Forelimb muscle (tissue), 1 donor: Measurements from ENCODE around the gene NLGN2. TPM values are rescaled to one million over a fixed set of nuclear protein-coding genes. Genes with fewer than 3 reads are reported as not detected.

Source experiments
- DNase-seq: peaks from one replicate; pipeline ENCODE4 v3.0.0-alpha.2; 2013; ENCODE audit warnings: low read depth
- polyA plus RNA-seq: library from polyadenylated mRNA; unstranded; fragments of 120-200 nt; gene quantifications from one replicate; pipeline ENCODE4 v1.2.1, GENCODE V29; 2013; ENCODE audit not compliant: insufficient read length

NLGN2 gene
- polyA plus RNA-seq, 1 donor, result 24.5 TPM

- no peak for DNase-seq
Measured at GRCh38 chr17:7413346-7413985, 5.8 kb downstream of the NLGN2 start.

- DNase-seq, result no peak
Measured at GRCh38 chr17:7414837-7415236, 7.2 kb downstream of the NLGN2 start.

GRCh38 chr17:7415784-7416183, 8.1 kb downstream of the NLGN2 start:
- DNase-seq, result no peak

GRCh38 chr17:7416323-7416722, 8.7 kb downstream of the NLGN2 start:
- no peak for DNase-seq

GRCh38 chr17:7417056-7417655, 9.5 kb downstream of the NLGN2 start:
- no peak for DNase-seq

- no peak for DNase-seq
Measured at GRCh38 chr17:7418472-7419152, 11.0 kb downstream of the NLGN2 start.

GRCh38 chr17:7419819-7420610, 12.4 kb downstream of the NLGN2 start, which contains the start of gene SPEM1:
TSS of gene SPEM1 (plus strand) at chr17:7420324. CDS start at chr17:7420385, 61 bp downstream.
- DNase-seq, result no peak

- DNase-seq, result no peak
Measured at GRCh38 chr17:7421186-7421585, 13.5 kb downstream of the NLGN2 start.

- no peak for DNase-seq
Measured at GRCh38 chr17:7423679-7424078, 16.0 kb downstream of the NLGN2 start.

GRCh38 chr17:7425316-7425715, 17.7 kb downstream of the NLGN2 start, which contains the start of gene SPEM2:
TSS of gene SPEM2 (plus strand) at chr17:7425616. CDS start at chr17:7425689, 73 bp downstream.
- DNase-seq, result no peak

GRCh38 chr17:7425756-7426155, 18.1 kb downstream of the NLGN2 start:
- DNase-seq, result no peak

- DNase-seq, result no peak
Measured at GRCh38 chr17:7426203-7426863, 18.7 kb downstream of the NLGN2 start.

- no peak for DNase-seq
Measured at GRCh38 chr17:7426896-7427489, 19.3 kb downstream of the NLGN2 start.

- DNase-seq, result no peak
Measured at GRCh38 chr17:7427549-7427948, 19.9 kb downstream of the NLGN2 start.

GRCh38 chr17:7428557-7428956, 20.9 kb downstream of the NLGN2 start, which contains the start of gene SPEM3:
TSS of gene SPEM3 (plus strand) at chr17:7428857. CDS start at chr17:7428903, 46 bp downstream.
- DNase-seq, result no peak

GRCh38 chr17:7429722-7430121, 22.1 kb downstream of the NLGN2 start:
- DNase-seq, result no peak

GRCh38 chr17:7431231-7431630, 23.6 kb downstream of the NLGN2 start:
- no peak for DNase-seq

GRCh38 chr17:7432296-7432695, 24.7 kb downstream of the NLGN2 start:
- DNase-seq, result no peak

GRCh38 chr17:7435676-7436555, 28.3 kb downstream of the NLGN2 start:
- DNase-seq, result no peak
